H7 (cell line): ENCODE results near the gene SPATA31D1. TPM values are rescaled to one million over a fixed set of nuclear protein-coding genes. Genes with fewer than 3 reads are reported as not detected.
"Not testable (repeated sequence)": the region's sequence is repeated elsewhere in the genome, so short reads cannot be mapped to it uniquely, and the experiment has no call there.

Source experiments
- DNase-seq: peaks from one replicate; pipeline ENCODE4 v3.0.0; 2012
- H3K27me3 ChIP-seq: 2 replicates; pipeline ENCODE4 v1.6.0; 2011; ENCODE audit warnings: mild to moderate bottlenecking, low read length; ENCODE audit not compliant: control insufficient read depth, insufficient read depth
- H3K36me3 ChIP-seq: replicated peaks from 2 replicates; pipeline ENCODE4 v1.5.1; 2011; ENCODE audit warnings: low read length; ENCODE audit not compliant: control insufficient read depth, insufficient read depth
- H3K4me3 ChIP-seq: 2 replicates; pipeline ENCODE4 v1.5.1; 2011; ENCODE audit warnings: low read depth, mild to moderate bottlenecking, control low read depth, low read length, moderate library complexity; ENCODE audit not compliant: insufficient read depth
- total RNA-seq: library from RNA; depleted of rRNA; stranded (reverse); fragments of >200 nt; shearing (Covaris generic); gene quantifications from 2 replicates; pipeline ENCODE4 v1.2.3, GENCODE V29; 2014; rRNA removed

Gene SPATA31D1
- total RNA-seq, result not detected in 2 replicates

DNA sequence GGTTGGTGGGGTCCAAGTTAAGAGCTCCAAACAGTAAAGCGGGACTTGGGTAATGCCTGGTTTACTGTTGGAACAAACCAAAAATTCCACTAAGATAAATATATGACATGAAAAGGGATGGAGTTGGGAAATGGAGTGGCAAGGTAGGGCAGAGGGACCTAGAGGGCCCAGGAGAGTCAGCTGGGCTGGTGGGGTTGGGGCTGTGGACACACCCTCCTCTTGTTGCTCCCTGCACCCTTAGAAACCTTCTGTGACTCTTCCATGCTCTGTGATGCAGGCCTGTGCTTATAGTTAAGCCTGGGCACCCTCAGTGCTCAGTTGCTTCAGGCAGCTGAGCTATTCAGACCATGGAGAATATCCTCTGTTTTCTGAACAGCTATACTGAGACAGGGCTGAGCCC lies at the start of gene SPATA31D1:
TSS of gene SPATA31D1 (plus strand) at position 301 of the 400 bp plus-strand sequence. CDS start at position 348, 47 bp downstream.
- not testable (repeated sequence) for H3K27me3 ChIP-seq, DNase-seq, H3K36me3 ChIP-seq, H3K4me3 ChIP-seq

GRCh38 chr9:81943393-81943792 lies 45.2 kb upstream of the SPATA31D1 start, which contains the start of gene SPATA31D3:
TSS of gene SPATA31D3 (plus strand) at chr9:81943500. CDS start at chr9:81943586, 86 bp downstream.
- H3K4me3 ChIP-seq, H3K27me3 ChIP-seq, H3K36me3 ChIP-seq, DNase-seq: not testable (repeated sequence)

DNA sequence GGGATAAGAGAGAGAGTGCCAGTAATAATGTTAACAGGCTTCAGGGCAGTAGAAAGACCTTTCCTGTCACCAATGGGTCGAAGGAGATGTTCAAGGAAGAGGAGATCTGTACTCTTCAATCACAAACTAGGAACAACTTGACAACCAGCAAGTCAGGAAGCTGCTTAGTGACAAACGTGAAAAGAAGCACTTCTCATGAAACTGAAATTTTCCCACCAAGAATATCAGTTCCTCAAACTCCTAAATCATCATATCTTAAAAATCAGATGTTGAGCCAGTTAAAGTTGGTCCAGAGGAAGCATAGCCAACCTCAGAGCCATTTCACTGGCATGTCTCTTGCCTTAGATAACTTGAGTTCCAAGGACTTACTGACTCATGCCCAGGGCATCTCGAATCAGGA lies 39.9 kb upstream of the SPATA31D1 start:
- H3K27me3 ChIP-seq, H3K4me3 ChIP-seq, H3K36me3 ChIP-seq, DNase-seq: not testable (repeated sequence)

DNA sequence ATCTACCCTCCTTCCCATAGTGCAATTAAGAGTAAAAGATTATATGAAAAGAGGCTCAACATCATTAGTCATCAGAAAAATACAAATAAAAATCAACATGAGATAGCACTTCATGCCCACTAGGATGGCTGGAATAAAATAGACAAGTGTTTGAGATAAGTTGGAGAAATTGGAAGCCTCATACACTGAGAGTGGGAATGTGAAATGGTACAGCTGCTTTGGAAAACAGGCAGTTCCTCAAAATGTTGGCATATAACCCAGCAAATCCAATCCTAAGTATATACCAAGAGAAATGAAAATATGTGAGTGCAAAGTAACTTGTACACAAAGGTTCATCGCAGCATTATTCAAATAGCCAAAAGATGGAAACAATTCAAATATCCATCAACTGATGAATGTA lies 35.5 kb upstream of the SPATA31D1 start:
- no peak for DNase-seq
- no peaks in the 10 kb centered on the region for H3K36me3 ChIP-seq
- no peaks in the 10 kb centered on the region for H3K27me3 ChIP-seq
- no peak overlapping the region for H3K4me3 ChIP-seq

DNA sequence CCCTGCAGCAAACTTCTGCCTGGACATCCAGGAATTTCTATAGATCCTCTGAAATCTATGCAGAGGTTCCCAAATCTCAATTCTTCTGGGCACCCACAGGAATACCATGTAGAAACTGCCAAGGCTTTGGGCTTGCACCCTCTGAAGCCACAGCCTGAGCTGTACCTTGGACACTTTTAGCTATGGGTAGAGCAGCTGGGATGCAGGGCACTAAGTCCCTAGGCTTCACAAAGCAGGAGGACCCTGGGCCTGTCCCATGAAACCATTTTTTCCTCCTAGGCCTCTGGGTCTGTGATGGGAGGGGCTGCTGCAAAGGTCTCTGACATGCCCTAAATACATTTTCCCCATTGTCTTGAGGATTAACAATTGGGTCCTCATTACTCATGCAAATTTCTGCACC lies 32.9 kb upstream of the SPATA31D1 start:
- DNase-seq, result no peak
- no peaks in the 10 kb centered on the region for H3K27me3 ChIP-seq
- no peaks in the 10 kb centered on the region for H3K36me3 ChIP-seq
- no peak overlapping the region for H3K4me3 ChIP-seq

- no peak for DNase-seq
- Histone ChIP-seq H3K27me3 (no peaks in the 10 kb centered on the region), H3K4me3 (no peak overlapping the region), H3K36me3 (no peaks in the 10 kb centered on the region)
These were observed 24.1 kb upstream of the SPATA31D1 start for GRCh38 chr9:81964218-81965171.

GRCh38 chr9:81968026-81968425 lies 20.5 kb upstream of the SPATA31D1 start:
- Histone ChIP-seq H3K27me3 (no peaks in the 10 kb centered on the region), H3K36me3 (no peaks in the 10 kb centered on the region), H3K4me3 (no peak overlapping the region)
- no peak for DNase-seq

- DNase-seq, result no peak
- Histone ChIP-seq H3K4me3 (no peak overlapping the region), H3K27me3 (no peaks in the 10 kb centered on the region), H3K36me3 (no peaks in the 10 kb centered on the region)
These were observed 18.6 kb upstream of the SPATA31D1 start for GRCh38 chr9:81969971-81970370.

GRCh38 chr9:81971727-81972126 lies 16.8 kb upstream of the SPATA31D1 start:
- no peak for DNase-seq
- Histone ChIP-seq H3K36me3 (no peaks in the 10 kb centered on the region), H3K27me3 (no peaks in the 10 kb centered on the region), H3K4me3 (no peak overlapping the region)

GRCh38 chr9:81974764-81975163 lies 13.8 kb upstream of the SPATA31D1 start:
- no peak overlapping the region for H3K4me3 ChIP-seq
- DNase-seq, result no peak
- no peaks in the 10 kb centered on the region for H3K36me3 ChIP-seq
- no peaks in the 10 kb centered on the region for H3K27me3 ChIP-seq

DNA sequence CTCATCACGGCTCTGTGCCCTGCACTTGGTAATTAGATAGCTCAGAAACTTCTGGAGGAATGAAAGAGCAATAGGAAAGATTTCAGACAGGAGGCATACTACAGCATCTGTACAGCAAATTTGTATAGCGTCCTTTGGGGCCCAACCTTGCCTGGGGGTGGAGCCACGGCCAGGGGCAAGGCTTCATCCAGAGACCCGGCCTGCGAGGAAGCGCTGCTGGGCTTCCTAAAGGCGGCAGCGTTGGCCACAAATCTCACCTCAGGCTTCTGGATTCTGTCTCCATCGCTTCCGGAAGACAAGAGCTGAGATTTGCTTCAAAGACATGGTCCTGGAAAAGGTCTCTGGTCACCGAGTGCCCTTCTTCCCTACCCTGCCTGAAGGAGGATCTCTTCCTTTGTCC lies 12.2 kb upstream of the SPATA31D1 start:
- DNase-seq, result peak; percentile 50
- H3K27me3 ChIP-seq, result no peaks in the 10 kb centered on the region
- no peaks in the 10 kb centered on the region for H3K36me3 ChIP-seq
- no peak overlapping the region for H3K4me3 ChIP-seq

DNA sequence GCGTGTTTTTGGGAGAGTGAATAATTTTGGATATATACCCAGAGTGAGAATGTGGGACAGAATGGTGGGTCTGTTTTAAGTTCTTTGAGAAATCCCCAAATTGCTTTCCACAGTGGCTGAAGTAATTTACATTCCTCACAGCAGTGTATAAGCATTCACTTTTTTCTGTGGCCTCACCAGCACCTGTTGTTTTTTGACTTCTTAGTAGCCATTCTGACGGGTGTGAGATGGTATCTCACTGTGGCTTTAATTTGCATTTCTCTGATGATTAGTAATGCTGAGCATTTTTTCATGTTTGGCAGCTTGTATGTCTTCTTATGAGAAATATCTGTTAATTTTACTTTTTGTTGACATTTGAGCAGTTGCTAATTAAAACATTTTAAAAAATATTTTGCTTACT lies 9.4 kb upstream of the SPATA31D1 start:
- H3K4me3 ChIP-seq, result no peak overlapping the region
- no peaks in the 10 kb centered on the region for H3K36me3 ChIP-seq
- H3K27me3 ChIP-seq, result no peaks in the 10 kb centered on the region
- no peak for DNase-seq

- Histone ChIP-seq H3K27me3 (no peaks in the 10 kb centered on the region), H3K36me3 (no peaks in the 10 kb centered on the region), H3K4me3 (no peak overlapping the region)
- no peak for DNase-seq
These were observed 8.0 kb upstream of the SPATA31D1 start for GRCh38 chr9:81980568-81980967.

DNA sequence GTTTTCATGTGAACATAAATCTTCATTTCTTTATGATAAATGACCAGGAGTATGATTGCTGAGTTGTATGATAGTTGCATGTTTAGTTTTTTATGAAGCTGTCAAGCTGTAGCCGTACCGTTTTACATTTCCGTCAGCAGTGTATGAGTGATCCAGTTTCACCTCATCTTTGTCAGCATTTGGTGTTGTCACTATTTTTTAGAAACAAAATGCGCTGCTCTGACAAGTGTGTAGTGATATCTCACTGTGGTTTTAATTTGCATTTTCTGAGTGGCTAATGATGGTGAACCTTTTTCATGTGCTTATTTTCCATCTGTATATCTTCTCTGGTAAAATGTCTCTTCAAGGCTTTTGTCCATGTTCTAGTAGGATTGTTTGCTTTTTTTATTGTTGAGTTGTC lies 6.7 kb upstream of the SPATA31D1 start:
- no peaks in the 10 kb centered on the region for H3K27me3 ChIP-seq
- DNase-seq, result no peak
- no peaks in the 10 kb centered on the region for H3K36me3 ChIP-seq
- H3K4me3 ChIP-seq, result no peak overlapping the region

GRCh38 chr9:81984928-81985327 lies 3.6 kb upstream of the SPATA31D1 start:
- no peak for DNase-seq
- H3K36me3 ChIP-seq, result no peaks in the 10 kb centered on the region

More at GRCh38 chr9:81984928-81985327, 3.6 kb upstream of the SPATA31D1 start:
- no peak overlapping the region for H3K4me3 ChIP-seq
- no peaks in the 10 kb centered on the region for H3K27me3 ChIP-seq
